ENCODE results near the gene TRIM46.

The TRIM46 gene

DNA sequence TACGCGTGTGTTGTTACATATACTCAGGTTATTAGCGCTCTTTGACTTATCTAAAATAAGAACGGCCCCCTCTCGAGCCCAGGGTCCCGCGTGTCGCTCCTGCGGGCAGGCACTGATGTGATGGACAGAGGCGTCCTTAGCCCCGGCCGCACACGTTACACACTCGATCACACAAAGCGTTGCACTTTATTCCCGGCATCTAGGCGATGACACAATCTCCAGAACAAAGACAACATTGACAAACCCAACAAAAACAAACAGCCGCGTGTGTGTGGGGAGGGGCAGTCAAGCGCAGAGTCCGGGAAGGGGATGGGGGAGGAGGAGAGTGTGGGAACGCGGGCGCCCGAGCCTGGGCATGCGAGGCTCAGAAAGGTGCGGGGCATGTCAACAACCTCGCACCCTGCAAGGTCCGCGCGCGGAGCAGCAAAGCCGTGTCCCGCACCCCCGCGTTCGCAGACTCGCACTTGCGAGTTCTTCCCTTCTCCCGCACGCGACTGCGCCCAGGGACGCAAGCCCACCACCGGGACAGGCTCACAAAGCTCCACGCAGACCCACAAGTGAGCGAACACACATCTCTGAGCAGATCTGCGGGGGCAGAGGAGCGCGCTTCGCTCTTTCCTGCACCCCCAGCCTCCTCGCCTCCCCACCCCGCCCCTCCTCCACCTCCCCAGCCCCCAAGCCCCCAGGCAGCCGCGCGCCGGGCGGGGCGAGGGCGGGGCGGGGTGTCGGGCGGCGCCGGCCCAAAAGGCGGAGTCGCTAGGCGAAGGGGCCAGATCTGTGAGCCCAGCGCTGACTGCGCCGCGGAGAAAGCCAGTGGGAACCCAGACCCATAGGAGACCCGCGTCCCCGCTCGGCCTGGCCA lies 46.3 kb upstream of the TRIM46 start, which contains the start of gene EFNA1:
EFNA1 (plus strand) TSS at position 772 of the 862 bp plus-strand sequence. CDS start 102 bp downstream, outside the sequence.
- peak within 1 kb of the TSS; percentile 99 for H3K27ac ChIP-seq

DNA sequence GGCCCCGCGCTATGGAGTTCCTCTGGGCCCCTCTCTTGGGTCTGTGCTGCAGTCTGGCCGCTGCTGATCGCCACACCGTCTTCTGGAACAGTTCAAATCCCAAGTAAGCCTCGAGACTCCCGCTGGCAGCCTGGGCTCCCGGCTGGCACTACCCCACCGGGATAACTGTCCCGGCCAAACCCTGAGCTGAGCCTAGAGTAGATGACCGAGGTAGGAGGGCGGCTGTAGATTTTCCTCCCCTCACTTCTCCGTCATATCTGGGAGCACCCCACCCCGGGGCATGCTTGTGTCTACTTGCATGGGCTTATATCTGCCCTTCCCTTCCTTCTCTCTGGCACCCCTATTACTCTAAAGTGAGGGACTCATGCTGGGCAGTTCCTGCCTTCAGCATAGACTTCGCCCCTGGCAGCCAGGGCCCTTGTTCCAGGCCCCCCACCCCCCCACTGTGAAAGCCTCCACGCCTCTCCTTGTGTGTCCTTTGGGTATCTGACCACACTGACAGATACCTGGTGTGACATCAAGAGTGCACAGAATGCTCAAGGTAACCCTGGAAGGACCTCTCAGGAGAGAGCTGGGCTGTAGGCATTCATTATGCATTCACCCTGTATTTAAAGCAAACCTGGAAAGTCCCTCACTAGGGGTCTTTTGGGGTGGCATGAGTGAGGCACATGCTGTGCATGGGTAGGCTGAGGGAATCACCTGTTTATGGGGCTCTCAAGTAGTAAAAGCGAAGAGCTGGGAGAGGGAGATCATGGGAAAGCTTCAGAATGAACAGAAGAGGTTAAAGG lies 45.5 kb upstream of the TRIM46 start:
- TF ChIP-seq, protein P1, sequence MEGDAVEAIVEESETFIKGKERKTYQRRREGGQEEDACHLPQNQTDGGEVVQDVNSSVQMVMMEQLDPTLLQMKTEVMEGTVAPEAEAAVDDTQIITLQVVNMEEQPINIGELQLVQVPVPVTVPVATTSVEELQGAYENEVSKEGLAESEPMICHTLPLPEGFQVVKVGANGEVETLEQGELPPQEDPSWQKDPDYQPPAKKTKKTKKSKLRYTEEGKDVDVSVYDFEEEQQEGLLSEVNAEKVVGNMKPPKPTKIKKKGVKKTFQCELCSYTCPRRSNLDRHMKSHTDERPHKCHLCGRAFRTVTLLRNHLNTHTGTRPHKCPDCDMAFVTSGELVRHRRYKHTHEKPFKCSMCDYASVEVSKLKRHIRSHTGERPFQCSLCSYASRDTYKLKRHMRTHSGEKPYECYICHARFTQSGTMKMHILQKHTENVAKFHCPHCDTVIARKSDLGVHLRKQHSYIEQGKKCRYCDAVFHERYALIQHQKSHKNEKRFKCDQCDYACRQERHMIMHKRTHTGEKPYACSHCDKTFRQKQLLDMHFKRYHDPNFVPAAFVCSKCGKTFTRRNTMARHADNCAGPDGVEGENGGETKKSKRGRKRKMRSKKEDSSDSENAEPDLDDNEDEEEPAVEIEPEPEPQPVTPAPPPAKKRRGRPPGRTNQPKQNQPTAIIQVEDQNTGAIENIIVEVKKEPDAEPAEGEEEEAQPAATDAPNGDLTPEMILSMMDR (IDR thresholded peaks at IDR 0.05), result no peak
- no peak for TF ChIP-seq ZFX (IDR thresholded peaks at IDR 0.05; ENCODE audit: borderline replicate concordance)
- peak overlapping the region; percentile 99 for H3K27ac ChIP-seq

More for the DNA sequence above, 46.3 kb upstream of the TRIM46 start, which contains the start of gene EFNA1:
- TF ChIP-seq ZFX (IDR thresholded peaks at IDR 0.05; ENCODE audit: borderline replicate concordance), result no peak
- TF ChIP-seq, protein P1 (IDR thresholded peaks at IDR 0.05), result no peak

DNA sequence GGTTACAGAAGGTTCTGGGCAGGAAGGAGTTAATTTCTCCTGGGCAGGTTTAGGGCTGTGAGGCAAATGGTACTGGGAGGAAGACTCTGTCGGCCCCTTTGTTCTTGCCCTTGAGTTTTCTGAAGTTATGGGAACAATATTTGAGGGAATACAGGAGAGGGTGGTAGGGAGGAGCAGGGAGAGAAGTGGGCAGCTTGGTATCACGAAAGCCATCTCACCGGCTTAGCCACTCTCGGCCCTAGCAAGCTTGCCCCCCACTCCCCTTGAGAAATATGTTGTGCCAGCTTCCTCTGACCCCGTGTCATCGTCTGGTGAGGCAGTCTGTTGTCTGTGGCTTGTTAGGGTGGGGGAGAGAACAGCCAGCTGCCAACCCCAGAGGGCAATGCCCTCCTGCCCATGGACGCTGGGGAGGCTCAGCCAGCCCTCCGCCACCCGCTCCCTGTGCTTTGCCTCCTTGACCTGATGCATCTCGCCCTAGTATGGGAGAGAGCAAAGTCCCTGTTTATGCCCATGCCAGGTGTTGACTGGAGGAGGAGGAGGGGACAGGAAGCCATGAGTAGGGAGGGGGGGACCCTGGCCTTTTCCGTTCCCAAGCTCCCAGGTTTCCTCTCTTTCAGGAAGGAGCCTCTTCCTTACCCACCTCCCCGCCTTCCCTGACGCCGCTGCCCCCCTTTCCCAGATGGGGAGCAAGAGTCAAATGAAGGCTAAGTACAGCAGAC lies 44.7 kb upstream of the TRIM46 start:
- TF ChIP-seq, protein P1 (IDR thresholded peaks at IDR 0.05), result no peak
- TF ChIP-seq ZFX (IDR thresholded peaks at IDR 0.05; ENCODE audit: borderline replicate concordance), result no peak
- H3K27ac ChIP-seq, result peak overlapping the region; percentile 99

DNA sequence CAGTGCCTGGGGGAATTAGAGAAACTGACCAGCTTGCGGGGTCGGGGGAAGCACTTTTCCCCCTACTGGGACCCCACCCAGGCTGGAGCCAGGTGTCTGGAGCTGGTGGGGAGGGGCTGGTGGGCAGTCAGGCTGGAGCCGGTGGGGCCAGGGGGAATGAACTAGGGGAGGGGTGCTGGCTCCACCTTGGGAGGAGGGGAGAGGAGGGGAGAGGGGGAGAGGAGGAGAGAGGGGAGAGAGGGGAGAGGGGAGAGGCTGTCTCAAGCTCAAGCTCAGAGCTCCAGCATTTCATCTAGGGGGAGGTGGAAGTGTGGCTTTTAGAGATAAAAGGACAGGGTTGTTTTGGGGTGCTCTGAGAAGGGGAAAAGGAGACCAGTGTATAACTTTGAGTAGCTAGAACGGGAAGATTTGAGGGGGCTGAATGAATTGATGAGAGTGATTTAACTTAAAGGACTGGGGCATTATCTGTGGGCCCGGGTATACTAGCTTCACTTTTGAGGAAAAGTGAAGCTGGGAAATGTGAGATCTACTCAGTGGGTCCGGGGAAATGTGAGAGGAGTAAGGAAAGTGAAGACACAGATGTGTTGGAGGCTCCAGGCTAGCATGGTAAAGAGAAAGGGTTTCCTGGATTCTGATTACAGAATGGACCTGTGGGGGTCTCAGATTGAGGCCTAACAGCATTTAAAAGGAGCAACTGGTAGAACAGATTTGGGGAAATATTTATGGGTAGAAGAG lies 43.2 kb upstream of the TRIM46 start:
- TF ChIP-seq, protein P1 (IDR thresholded peaks at IDR 0.05), result no peak
- no peak for TF ChIP-seq ZFX (IDR thresholded peaks at IDR 0.05; ENCODE audit: borderline replicate concordance)
- peak overlapping the region; percentile 99 for H3K27ac ChIP-seq

DNA sequence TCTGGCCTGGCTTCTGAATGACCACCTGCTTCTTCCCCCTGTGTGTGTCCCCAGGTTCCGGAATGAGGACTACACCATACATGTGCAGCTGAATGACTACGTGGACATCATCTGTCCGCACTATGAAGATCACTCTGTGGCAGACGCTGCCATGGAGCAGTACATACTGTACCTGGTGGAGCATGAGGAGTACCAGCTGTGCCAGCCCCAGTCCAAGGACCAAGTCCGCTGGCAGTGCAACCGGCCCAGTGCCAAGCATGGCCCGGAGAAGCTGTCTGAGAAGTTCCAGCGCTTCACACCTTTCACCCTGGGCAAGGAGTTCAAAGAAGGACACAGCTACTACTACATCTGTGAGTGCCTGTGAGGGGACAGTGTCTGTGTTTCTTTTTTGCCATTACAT lies 42.4 kb upstream of the TRIM46 start:
- H3K27ac ChIP-seq, result peak overlapping the region; percentile 99
- TF ChIP-seq, protein P1 (IDR thresholded peaks at IDR 0.05), result no peak

DNA sequence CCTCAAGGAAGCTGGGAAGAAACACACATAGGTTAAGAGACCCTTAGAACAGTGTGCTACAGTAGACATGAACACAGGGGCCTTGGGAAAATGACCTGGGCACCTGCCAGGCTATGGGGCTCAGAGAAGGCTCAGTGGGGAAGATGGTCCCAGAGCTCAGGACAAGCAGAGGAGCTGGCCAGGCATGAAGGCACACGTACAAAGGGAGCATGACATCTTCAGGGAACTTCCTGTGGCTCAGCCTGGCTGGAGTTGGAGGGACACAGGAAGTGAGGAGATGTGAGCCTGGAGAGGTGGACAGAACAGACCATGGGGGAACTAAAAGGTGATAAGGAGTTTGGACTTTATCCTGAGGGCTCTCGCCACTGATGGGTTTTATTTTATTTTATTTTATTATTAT lies 41.8 kb upstream of the TRIM46 start:
- no peak for TF ChIP-seq ZFX (IDR thresholded peaks at IDR 0.05; ENCODE audit: borderline replicate concordance)
- TF ChIP-seq, protein P1 (IDR thresholded peaks at IDR 0.05), result no peak
- H3K27ac ChIP-seq, result peak overlapping the region; percentile 99
